PFSK-1 (cell line): Measurements from ENCODE around the gene TMEM271.

ENCODE experiments used
- FOXP2 ChIP-seq: optimal IDR thresholded peaks from 2 replicates; pipeline ENCODE3; 2011; ENCODE audit warnings: borderline replicate concordance, control low read depth, inconsistent platforms; ENCODE audit not compliant: insufficient read depth; ENCODE audit errors: extremely low read length, extremely low read depth
- POLR2AphosphoS5 ChIP-seq: IDR thresholded peaks from 2 replicates; pipeline ENCODE4 v1.6.1; 2012; ENCODE audit warnings: low read depth, mild to moderate bottlenecking, control low read depth, low read length, moderate library complexity
- REST ChIP-seq, 2 experiments: IDR thresholded peaks; 2 replicates each; pipeline versions ENCODE4 v1.6.1 to v1.8.0; 2011 to 2012; ENCODE audit warnings: low read depth in 2 of 2, low read length in 2 of 2, control low read depth in 1 of 2, inconsistent platforms in 1 of 2, mild to moderate bottlenecking in 1 of 2, moderate library complexity in 1 of 2; ENCODE audit not compliant: insufficient read depth in 1 of 2
- SIN3A ChIP-seq: IDR thresholded peaks from 2 replicates; pipeline ENCODE4 v1.6.1; 2012; ENCODE audit warnings: mild to moderate bottlenecking, low read length, moderate library complexity, borderline replicate concordance; ENCODE audit not compliant: insufficient read depth
- TAF1 ChIP-seq: IDR thresholded peaks from 2 replicates; pipeline ENCODE4 v1.6.1; 2012; ENCODE audit warnings: low read length, control low read depth, borderline replicate concordance; ENCODE audit not compliant: insufficient read depth

The TMEM271 gene

GRCh38 chr4:600850-601515, 24.9 kb upstream of the TMEM271 start:
- TF ChIP-seq SIN3A (no peak), TAF1 (no peak), FOXP2 (no peak), POLR2AphosphoS5 (no peak), REST (IDR thresholded peaks at IDR 0.05; ENCODE audit: insufficient read depth in 1 of 2, low read depth in 2 of 2, low read length in 2 of 2) (no peak)

GRCh38 chr4:600166-600565, 24.1 kb upstream of the TMEM271 start:
- no peak for TF ChIP-seq TAF1
- no peak for TF ChIP-seq SIN3A
- TF ChIP-seq POLR2AphosphoS5 = no peak
- no peak for TF ChIP-seq REST (IDR thresholded peaks at IDR 0.05; ENCODE audit: insufficient read depth in 1 of 2, low read depth in 2 of 2, low read length in 2 of 2)
- no peak for TF ChIP-seq FOXP2

GRCh38 chr4:598925-599324, 22.8 kb upstream of the TMEM271 start:
- TF ChIP-seq POLR2AphosphoS5 (no peak), FOXP2 (no peak), TAF1 (no peak), REST (IDR thresholded peaks at IDR 0.05; ENCODE audit: insufficient read depth in 1 of 2, low read depth in 2 of 2, low read length in 2 of 2) (no peak), SIN3A (no peak)

- no peak for TF ChIP-seq POLR2AphosphoS5
- no peak for TF ChIP-seq FOXP2
- no peak for TF ChIP-seq SIN3A
- TF ChIP-seq REST (IDR thresholded peaks at IDR 0.05; ENCODE audit: insufficient read depth in 1 of 2, low read depth in 2 of 2, low read length in 2 of 2) = no peak
- no peak for TF ChIP-seq TAF1
Measured at GRCh38 chr4:592825-593520, 16.9 kb upstream of the TMEM271 start.
